Right forelimb (tissue), 1 donor: Measurements from ENCODE around the gene C6orf89.
A peak's percentile ranks its signal among the peaks of the same experiment; 100 is the strongest.

Source experiments
- DNase-seq: peaks from one replicate; pipeline ENCODE4 v3.0.0-alpha.2; 2018

The C6orf89 gene

GRCh38 chr6:36853325-36853724, 32.4 kb upstream of the C6orf89 start:
- DNase-seq = no peak

GRCh38 chr6:36855750-36856149, 30.0 kb upstream of the C6orf89 start:
- no peak for DNase-seq

- no peak for DNase-seq
Measured at GRCh38 chr6:36856277-36856676, 29.5 kb upstream of the C6orf89 start.

DNA sequence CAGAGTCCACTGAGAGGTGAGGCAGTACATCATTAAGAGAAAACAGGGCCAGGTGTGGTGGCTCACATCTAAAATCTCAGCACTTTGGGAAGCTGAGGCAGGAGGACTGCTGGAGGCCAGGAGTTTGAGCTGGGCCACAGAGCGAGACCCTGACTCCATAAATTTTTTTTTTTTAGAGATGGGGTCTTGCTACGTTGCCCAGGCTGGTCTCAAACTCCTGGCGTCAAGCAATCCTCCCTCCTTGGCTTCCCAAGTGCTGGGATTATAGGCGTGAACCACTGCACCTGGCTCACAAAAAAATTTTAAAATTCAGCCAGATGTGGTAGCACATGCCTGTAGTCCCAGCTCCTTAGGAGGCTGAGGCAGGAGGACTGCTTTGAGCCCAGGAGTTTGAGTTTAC, 28.4 kb upstream of the C6orf89 start:
- no peak for DNase-seq

- DNase-seq = no peak
Measured at GRCh38 chr6:36858407-36858981, 27.3 kb upstream of the C6orf89 start.

- no peak for DNase-seq
Measured at GRCh38 chr6:36860126-36860525, 25.6 kb upstream of the C6orf89 start.

GRCh38 chr6:36862164-36862847, 23.4 kb upstream of the C6orf89 start:
- no peak for DNase-seq

DNA sequence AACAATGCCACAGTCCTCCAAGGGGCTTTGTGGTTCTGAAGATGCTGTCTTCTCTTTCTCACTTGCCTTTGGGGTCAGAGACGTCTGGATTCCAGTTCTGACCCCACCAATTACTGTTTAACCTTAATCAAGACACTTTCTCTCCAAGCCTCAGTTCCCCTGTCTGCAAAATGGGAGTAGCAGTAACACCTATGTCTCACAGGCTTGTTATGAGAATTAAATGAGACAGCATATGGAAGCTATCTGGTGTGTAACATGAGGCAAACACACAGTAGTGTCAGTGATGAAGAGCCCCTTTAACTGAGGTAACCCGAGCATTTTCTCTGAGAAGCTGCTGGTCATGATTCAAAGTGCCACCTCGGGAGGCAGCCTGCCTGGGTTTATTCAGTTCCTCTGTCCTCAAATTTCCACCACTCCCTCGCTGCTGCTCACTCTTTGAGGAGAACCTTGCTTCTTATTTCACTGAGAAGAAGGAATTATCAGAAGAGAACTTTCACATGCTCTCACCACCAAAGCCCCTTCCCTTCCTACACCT, 22.8 kb upstream of the C6orf89 start:
- no peak for DNase-seq

- DNase-seq = no peak
Measured at GRCh38 chr6:36863670-36864540, 21.8 kb upstream of the C6orf89 start.

- no peak for DNase-seq
Measured at GRCh38 chr6:36865835-36866234, 19.9 kb upstream of the C6orf89 start.

GRCh38 chr6:36867471-36868224, 18.1 kb upstream of the C6orf89 start:
- no peak for DNase-seq

DNA sequence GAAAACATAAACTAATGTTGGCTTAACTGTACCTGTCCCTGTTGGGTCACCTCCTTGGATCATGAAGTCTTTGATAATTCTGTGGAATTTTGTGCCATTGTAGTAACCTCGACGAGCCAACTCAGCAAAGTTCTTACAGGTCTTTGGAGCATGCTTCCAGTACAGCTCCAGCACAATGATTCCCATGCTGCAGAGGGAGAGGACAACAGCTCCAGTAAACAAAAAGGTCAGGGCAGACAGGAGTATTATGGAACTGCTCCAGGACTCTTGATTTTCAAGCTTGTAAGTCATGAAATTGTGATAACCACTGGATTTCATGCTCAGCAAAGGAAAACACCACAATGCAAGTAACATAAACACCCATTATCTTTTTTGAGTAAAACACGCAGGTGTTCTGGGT, 14.1 kb upstream of the C6orf89 start:
- no peak for DNase-seq

DNA sequence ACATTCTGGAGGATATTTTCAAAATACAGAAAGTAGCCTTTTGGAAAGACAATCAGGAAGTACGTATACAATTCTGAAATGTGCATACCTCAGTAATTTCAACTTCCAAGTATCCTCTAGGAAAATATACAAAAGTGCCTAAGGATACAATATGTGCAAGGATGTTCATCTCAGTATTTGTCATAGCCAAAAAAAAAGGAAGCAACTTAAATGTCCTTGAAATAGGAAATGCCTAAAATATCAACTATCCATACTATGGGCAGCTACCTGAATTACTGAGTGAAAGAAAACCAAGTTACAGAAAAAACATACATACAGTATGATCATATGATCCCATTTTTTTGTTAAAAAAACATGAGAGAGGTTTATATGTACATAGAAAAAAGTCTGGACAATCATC, 12.6 kb upstream of the C6orf89 start:
- no peak for DNase-seq

DNA sequence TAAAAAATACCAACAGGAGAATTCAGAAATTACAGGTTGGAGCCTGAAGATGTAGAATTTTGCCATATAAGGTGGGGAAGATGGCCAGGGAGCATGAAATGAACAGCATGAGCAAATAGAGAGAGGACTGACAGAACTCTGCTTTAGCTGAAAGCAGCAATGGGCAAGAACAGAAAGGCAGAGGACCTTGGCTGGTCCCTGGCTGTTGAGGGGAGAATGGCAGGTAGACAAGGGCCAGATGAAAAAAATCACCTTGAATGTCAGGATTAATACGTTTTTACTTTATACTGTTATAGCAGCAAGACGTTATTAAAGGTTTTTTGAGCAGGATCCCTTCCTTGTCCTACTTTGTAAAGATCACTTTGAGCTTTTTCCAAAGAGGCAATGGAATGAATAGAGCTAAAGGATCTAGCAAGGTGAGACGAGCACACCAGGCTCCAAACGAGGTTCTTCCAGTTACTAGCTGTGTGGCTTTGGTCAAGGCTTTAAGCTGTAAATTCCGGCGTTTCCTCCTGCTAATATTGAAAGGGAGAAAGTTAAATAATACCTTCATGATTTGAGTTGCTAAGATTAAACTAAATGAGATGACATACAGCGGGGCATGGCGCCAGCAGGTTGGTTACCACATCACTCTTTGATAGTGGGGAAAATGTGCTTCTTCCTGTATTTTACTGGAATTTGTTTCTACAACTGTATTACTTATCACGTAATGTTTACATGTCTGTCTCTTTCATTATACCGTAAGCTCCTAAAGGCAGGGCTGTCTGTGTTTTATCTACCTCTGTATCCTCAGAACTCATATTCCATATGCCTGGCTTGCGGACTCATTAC, 11.9 kb upstream of the C6orf89 start:
- DNase-seq = no peak

- peak; percentile 95 for DNase-seq
Measured at GRCh38 chr6:36874443-36875249, 11.1 kb upstream of the C6orf89 start, which contains the start of gene PPIL1. TSS of gene PPIL1 (minus strand) at chr6:36874803. CDS start at chr6:36874772, 31 bp downstream.

DNA sequence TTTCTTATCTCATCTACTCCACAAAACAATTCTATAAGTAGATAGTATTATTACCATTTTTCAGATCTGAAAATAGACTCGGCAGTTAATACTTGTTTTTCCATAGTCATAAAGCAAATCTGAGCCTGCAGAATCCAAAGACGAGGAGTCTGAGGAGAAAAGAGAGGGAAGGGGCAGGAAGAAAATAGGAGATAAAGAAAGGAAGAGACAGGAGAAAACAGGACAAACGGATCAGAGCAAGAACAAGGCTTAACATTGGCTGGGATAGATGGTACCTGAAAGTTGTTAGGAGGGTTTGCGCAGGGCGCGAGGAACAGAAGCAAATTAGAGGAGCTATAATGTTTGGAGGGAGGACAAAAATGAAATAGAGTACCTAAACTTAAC, 10.5 kb upstream of the C6orf89 start:
- DNase-seq = no peak

GRCh38 chr6:36884610-36885009, 1.1 kb upstream of the C6orf89 start:
- DNase-seq = no peak

DNA sequence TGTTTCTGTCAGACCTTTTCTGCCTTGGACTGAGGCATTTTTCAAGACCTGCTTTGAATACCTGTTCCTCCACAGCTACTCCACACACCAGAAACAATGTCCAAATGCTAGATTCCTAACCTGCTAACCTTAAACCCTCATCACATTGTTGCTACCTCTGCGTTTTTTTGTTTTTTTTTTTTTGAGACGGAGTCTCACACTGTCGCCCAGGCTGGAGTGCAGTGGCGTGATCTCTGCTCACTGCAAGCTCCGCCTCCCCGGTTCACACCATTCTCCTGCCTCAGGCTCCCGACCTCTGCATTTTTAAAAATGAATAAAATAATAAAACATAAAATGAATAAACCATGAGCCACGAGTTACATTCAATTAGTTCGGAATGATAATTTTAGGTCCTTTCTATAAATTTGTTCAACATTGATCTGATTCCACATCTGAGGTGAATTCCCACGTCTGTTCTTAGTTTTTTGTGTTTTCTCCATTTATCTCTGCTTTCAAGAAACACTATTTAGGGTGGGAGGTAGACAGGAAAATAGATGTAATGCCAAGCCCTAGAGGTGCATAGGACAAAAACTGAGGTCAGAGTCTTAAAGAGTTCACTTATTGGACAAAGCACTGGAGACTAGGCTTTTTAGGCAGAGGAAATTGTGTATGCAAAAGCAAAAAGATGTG, 1.3 kb downstream of the C6orf89 start:
- no peak for DNase-seq

DNA sequence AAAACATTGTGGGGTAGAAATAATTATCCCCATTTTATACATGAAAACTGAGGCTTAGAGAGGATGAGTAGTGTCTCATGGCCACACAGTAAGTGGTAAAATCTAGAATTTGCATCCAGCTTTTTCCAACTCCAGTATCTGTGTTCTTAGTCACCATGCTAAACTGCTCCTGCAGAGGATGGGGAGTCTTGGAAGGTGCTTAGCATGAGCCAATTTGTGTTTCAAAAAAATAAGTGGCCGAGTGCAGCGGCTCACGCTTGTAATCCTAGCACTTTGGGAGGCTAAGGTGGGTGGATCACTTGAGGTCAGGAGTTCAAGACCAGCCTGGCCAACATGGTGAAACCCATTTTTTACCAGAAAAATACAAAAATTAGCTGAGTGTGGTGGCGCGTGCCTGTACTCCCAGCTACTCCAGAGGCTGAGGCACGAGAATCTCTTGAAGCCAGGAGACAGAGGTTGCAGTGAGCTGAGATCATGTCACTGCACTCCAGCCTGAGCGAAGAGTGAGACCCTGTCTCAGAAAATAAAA, 2.4 kb downstream of the C6orf89 start:
- no peak for DNase-seq
